HG03025 (cell line): ENCODE measurements around the gene SRSF9.

ENCODE experiments used
- ATAC-seq: cut with Tn5 transposase; IDR thresholded peaks from one replicate; pipeline ENCODE4 v1.9.1; 2021; ENCODE audit warnings: mild to moderate bottlenecking, moderate library complexity; ENCODE audit not compliant: unreplicated experiment, low FRiP score

SRSF9 gene

DNA sequence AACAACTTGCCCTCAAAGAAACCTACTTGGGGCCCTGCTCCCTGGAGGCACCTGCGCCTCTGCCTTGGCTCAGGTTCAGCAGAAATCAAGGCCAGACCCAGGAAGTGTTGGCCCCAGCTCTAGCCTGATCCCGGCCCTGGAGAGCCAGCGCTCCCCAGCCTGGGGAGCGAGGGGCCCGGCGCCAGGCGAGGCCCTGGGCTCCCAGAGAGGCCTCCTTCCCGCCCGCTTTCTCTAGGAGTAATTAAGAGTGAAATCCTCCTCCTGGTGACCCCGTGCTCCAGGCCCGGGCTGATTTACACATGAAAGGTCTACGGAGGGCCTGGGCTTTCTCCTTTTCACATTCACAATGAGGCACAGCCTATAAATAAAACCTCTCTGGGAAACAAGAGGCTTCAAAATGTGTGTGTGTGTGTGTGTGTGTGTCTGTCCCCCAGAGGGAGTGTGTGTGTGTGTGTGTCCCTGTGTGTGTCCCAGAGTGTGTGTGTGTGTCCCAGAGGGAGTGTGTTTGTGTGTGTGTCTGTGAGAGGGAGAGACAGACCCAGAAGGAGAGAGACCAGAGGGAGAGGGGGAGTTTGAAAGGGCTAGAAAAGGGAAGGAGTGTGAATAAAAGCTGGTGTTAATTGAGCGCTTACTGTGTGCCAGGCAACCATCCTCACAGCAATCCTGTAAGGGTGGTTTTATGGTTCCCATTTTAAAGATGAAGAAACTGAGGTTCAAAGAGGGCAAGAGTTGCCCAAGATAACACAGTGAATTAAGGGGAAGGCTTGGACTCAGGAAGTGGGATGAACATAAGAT lies 55.5 kb downstream of the SRSF9 start:
- no peak for ATAC-seq

DNA sequence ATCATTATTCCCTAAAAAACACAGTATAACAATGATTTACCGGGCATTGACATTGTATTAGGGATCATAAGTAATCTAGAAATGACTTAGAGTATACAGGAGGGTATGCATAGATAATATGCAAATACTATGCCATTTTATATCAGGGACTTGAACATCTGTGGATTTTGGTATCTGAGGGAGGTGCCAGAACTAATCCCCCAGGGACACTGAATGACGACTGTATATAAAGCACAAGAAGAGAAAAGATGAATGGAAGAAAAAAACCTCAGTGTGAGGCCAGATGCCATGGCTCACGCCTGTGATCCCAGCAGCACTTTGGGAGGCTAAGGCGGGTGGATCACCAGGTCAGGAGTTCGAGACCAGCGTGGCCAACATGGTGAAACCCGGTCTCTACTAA lies 57.1 kb downstream of the SRSF9 start:
- no peak for ATAC-seq
